Stomach (tissue), 4 donors: ENCODE measurements around the gene RIMKLB.

Source experiments
- CTCF ChIP-seq, 7 experiments: fragments of 450-650 bp in 4 of 7; fragments of 200-600 bp in 3 of 7; sonication (generic) in 3 of 7; IDR thresholded peaks; one replicate each; pipeline ENCODE4 v1.5.1; 2016 to 2019; ENCODE audit warnings: antibody characterized with exemption in 7 of 7, control low read depth in 2 of 7, mild to moderate bottlenecking in 1 of 7
- EP300 ChIP-seq: sonication (generic); formaldehyde crosslinking; IDR thresholded peaks from one replicate; pipeline ENCODE4 v1.6.1; 2017; ENCODE audit warnings: antibody characterized with exemption
- POLR2A ChIP-seq, 4 donors: fragments of 450-650 bp; IDR thresholded peaks; one replicate each; pipeline ENCODE4 v1.6.1; 2016; ENCODE audit warnings: antibody characterized with exemption in 4 of 4, control low read depth in 2 of 4, mild to moderate bottlenecking in 1 of 4, moderate library complexity in 1 of 4
- POLR2AphosphoS5 ChIP-seq, 3 donors: sonication (generic); formaldehyde crosslinking; IDR thresholded peaks; one replicate each; pipeline ENCODE4 v1.6.1; 2016; ENCODE audit warnings: antibody characterized with exemption in 3 of 3

- TF ChIP-seq CTCF (IDR thresholded peaks at IDR 0.05) = no peak
- TF ChIP-seq POLR2AphosphoS5 (IDR thresholded peaks at IDR 0.05) = no peak
- no peak for TF ChIP-seq POLR2A (IDR thresholded peaks at IDR 0.05)
- TF ChIP-seq EP300 = no peak
Measured at GRCh38 chr12:8734873-8735381, 37.1 kb downstream of the RIMKLB start.
